Lower leg skin (tissue), 3 donors: ENCODE results near the gene ERICH4.

Source experiments
- POLR2A ChIP-seq, 2 donors: fragments of 450-650 bp; IDR thresholded peaks; one replicate each; pipeline ENCODE4 v1.6.1; 2016 to 2017; ENCODE audit warnings: antibody characterized with exemption in 2 of 2, mild to moderate bottlenecking in 1 of 2, moderate library complexity in 1 of 2
- TF ChIP-seq, protein P1 (sequence below), 3 donors: fragments of 450-650 bp; IDR thresholded peaks; one replicate each; pipeline ENCODE4 v1.5.1; 2016; ENCODE audit warnings: antibody characterized with exemption in 3 of 3, mild to moderate bottlenecking in 3 of 3, moderate library complexity in 2 of 3

GRCh38 chr19:41414461-41414860 lies 28.5 kb upstream of the ERICH4 start:
- TF ChIP-seq, protein P1, sequence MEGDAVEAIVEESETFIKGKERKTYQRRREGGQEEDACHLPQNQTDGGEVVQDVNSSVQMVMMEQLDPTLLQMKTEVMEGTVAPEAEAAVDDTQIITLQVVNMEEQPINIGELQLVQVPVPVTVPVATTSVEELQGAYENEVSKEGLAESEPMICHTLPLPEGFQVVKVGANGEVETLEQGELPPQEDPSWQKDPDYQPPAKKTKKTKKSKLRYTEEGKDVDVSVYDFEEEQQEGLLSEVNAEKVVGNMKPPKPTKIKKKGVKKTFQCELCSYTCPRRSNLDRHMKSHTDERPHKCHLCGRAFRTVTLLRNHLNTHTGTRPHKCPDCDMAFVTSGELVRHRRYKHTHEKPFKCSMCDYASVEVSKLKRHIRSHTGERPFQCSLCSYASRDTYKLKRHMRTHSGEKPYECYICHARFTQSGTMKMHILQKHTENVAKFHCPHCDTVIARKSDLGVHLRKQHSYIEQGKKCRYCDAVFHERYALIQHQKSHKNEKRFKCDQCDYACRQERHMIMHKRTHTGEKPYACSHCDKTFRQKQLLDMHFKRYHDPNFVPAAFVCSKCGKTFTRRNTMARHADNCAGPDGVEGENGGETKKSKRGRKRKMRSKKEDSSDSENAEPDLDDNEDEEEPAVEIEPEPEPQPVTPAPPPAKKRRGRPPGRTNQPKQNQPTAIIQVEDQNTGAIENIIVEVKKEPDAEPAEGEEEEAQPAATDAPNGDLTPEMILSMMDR (IDR thresholded peaks at IDR 0.05): no peak
- no peak for TF ChIP-seq POLR2A (IDR thresholded peaks at IDR 0.05)
